AG09309 (cell line): ENCODE data around the gene MCCC1.

Experiments
- DNase-seq: peaks from one replicate; pipeline ENCODE4 v3.0.0-alpha.2; 2010; ENCODE audit warnings: low read depth
- H3K4me3 ChIP-seq: 2 replicates; pipeline ENCODE4 v1.5.1; 2011; ENCODE audit warnings: mild to moderate bottlenecking, low read depth, low read length, moderate library complexity; ENCODE audit not compliant: control insufficient read depth
- TF ChIP-seq, protein P1 (sequence below): IDR thresholded peaks from 2 replicates; pipeline ENCODE4 v1.5.1; 2011; ENCODE audit warnings: mild to moderate bottlenecking, low read depth, low read length, inconsistent platforms; ENCODE audit not compliant: insufficient read depth, control insufficient read depth; ENCODE audit errors: missing control alignments

Gene MCCC1

DNA sequence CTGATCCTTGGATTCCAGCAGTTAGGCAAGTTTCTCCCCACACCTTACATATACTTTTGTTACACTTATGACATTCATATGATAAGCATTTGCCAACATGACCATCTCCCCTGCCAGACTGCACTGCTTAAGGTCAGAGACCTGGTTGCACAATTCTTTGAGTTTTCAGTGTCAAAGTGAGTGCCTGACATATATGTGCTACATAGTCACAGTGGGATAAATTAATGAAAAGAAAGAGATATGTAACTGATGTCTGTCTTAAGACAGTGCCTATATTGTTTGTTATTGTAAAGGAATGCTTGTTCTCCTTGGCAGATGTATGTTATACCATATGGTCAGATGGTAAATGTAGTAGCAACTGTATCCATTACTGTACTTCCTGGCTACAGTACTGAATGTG is 115.4 kb downstream of the MCCC1 start:
- DNase-seq = no peak
- no peak overlapping the region for H3K4me3 ChIP-seq
- TF ChIP-seq, protein P1, sequence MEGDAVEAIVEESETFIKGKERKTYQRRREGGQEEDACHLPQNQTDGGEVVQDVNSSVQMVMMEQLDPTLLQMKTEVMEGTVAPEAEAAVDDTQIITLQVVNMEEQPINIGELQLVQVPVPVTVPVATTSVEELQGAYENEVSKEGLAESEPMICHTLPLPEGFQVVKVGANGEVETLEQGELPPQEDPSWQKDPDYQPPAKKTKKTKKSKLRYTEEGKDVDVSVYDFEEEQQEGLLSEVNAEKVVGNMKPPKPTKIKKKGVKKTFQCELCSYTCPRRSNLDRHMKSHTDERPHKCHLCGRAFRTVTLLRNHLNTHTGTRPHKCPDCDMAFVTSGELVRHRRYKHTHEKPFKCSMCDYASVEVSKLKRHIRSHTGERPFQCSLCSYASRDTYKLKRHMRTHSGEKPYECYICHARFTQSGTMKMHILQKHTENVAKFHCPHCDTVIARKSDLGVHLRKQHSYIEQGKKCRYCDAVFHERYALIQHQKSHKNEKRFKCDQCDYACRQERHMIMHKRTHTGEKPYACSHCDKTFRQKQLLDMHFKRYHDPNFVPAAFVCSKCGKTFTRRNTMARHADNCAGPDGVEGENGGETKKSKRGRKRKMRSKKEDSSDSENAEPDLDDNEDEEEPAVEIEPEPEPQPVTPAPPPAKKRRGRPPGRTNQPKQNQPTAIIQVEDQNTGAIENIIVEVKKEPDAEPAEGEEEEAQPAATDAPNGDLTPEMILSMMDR = no peak

DNA sequence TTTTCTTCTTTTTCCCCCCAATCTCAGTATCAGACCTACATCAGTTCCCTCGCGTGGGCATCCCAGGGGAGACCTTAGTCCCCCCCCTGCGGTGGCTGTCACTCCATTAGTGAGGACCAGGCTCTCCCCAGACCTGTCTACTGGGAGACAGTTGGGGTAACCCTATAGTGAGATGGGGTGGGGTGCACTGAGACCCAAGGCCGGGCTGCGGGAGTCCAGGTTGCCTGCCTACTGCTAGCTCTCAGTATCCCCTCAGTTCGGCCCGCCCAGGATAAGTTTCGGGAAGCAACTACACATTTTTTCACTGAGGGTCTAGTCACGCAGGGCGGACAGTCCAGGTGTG is 118.3 kb downstream of the MCCC1 start:
- TF ChIP-seq, protein P1 = no peak
- peak overlapping the region; percentile 67 for H3K4me3 ChIP-seq
- DNase-seq = no peak

DNA sequence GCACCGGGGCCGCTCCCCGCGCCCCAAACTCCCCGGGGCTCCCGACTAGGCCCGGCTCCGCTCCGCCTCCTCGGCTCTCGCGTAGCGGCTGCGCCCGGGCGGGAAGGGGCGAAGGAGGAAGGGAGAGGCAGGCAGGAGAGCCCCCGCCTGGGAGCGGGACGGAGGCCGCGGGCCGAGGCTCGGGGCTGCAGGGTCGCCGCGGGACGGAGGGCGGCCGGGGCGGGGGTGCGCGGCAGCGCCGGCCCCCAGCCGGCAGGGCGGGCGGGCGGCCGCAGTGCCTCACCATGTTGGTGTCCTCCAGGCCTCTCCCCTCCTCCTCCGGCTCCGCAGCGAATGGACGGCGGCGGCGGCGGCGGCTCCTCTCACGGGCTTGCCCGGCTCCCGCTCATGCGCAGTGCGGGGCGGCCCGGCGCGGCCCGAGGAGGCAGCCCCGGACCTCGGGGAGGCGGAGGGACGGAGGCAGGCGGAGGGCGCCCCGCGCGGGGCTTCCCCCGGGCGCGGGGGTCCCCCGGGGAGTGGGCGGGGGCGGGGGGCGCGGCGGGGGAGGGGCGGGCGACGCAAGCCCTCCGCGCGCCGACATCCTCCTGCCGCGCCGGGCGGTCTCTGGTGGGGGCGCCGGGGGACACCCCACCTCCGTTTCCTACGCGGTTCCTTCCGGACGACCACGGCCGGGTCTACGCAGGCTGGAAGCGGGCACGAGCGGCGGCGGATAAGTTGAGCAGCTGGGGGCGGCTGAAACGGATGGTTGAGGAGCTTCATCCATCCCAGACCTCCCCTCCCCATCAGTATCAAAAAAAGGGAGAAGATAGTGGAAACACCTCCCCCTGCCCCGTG is 118.9 kb downstream of the MCCC1 start, which contains the start of gene DCUN1D1:
DCUN1D1 (minus strand) TSS at position 335 of the 834 bp plus-strand sequence; CDS start at position 286, 49 bp downstream.
- TF ChIP-seq, protein P1 = no peak
- no peak for DNase-seq
- peak within 1 kb of the TSS; percentile 84 for H3K4me3 ChIP-seq

DNA sequence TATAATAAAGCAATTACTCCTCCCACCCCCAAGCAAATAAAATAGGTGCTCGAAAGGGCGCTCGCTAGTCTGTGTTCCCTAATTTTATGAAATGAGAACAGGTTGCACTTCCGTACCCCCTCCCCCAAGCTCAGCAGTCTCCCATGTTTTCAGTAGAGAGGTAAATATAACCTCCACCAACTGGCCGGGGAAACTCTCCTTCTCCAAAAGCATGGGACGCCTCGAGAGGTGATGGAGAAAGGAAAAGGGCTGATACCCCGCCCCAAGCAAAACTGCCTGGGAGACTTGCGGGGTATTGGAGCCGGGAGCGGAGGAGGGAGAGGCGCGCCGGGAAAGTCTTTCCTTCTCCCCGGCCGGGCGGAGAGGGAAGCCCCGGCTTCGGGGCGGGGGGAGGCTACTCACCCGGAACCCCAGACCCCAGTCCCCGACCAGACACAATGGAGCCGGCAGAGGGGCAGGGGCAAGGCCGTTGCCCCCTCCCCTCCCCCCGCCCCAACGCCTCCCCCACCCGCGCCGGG is 119.6 kb downstream of the MCCC1 start:
- H3K4me3 ChIP-seq = peak overlapping the region; percentile 84
- TF ChIP-seq, protein P1 = no peak
- no peak for DNase-seq

DNA sequence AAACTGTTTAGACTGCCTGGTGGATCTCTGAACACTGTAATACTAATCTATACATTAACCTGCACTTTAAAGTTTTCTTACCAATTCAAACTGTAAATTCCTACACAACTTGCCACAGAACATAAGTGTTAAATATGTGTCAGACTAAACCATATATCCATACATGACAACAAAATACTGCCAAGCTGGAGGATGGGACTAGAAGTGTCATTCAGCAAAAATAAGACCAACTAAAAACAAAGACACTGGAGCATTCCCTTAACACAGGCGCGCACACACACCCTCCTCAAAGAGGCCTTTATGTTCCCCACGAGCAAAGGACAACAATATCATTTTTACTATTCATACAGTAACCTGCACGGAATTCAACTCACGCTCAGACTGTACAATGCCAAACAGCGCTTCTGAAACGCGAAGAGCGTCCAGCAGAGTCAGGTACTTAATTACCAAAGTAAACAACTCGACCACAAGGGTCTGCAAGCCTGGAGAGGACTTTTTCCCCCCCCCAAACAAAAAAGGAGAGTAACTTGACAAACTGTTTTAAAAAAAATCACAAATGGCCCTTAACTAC is 120.1 kb downstream of the MCCC1 start:
- H3K4me3 ChIP-seq = peak overlapping the region; percentile 84
- DNase-seq = no peak
- TF ChIP-seq, protein P1 = no peak

DNA sequence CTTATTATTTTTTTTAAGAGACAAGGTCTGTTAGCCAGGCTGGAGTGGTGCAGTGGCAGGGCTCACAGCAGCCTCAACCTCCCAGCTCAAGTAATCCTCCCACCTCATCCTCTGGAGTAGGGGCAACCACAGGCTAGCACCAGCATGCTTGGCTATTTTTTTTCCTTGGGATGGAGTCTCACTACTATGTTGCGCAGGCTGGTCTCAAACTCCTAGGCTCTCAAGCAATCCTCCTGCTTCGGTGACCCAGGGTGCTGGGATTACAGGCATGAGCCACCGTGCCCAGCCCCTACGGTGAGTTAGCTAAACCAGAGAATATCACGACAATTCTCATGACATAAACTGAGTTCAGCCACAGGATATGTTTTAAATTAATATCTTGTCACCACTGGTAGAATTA is 120.9 kb downstream of the MCCC1 start:
- TF ChIP-seq, protein P1 = no peak
- no peak for DNase-seq
- H3K4me3 ChIP-seq = no peak overlapping the region
